NB4 (cell line): ENCODE measurements around the gene ATRX.

Source experiments
- CTCF ChIP-seq: IDR thresholded peaks from one replicate; pipeline ENCODE4 v1.5.1; 2012; ENCODE audit warnings: low read depth, low read length
- MAX ChIP-seq: IDR thresholded peaks from 2 replicates; pipeline ENCODE4 v1.6.1; 2011; ENCODE audit warnings: low read depth, low read length
- MYC ChIP-seq: IDR thresholded peaks from 2 replicates; pipeline ENCODE4 v1.6.1; 2011; ENCODE audit warnings: low read depth, low read length
- POLR2A ChIP-seq: IDR thresholded peaks from 2 replicates; pipeline ENCODE4 v1.6.1; 2011; ENCODE audit warnings: mild to moderate bottlenecking; ENCODE audit not compliant: insufficient read length; ENCODE audit errors: extremely low read depth

- TF ChIP-seq POLR2A (no peak), CTCF (no peak), MYC (no peak), MAX (no peak)
These were observed 28.2 kb upstream of the ATRX start for GRCh38 chrX:77814210-77814609.
